Esophagus muscularis mucosa (tissue), 4 donors: ENCODE data around the gene FAM117B. TPM values are rescaled to one million over a fixed set of nuclear protein-coding genes. Genes with fewer than 3 reads are reported as not detected.
"Not testable (repeated sequence)": the region's sequence is repeated elsewhere in the genome, so short reads cannot be mapped to it uniquely, and the experiment has no call there.

Experiments used
- DNase-seq: peaks from one replicate; pipeline ENCODE4 v3.0.0-alpha.2; 2017; ENCODE audit errors: extremely low spot score
- H3K27ac ChIP-seq, 4 donors: fragments of 200-600 bp; sonication (generic); replicated peaks in 1 of 4; 1 replicate in 3 of 4; 2 replicates in 1 of 4; pipeline ENCODE4 v1.5.1; 2016 to 2019; ENCODE audit warnings: mild to moderate bottlenecking in 1 of 4
- H3K27me3 ChIP-seq, 4 donors: fragments of 200-600 bp; sonication (generic); one replicate each; pipeline versions ENCODE4 v1.5.1 to v1.6.0; 2016 to 2019
- H3K36me3 ChIP-seq, 4 donors: fragments of 200-600 bp; sonication (generic); one replicate each; pipeline ENCODE4 v1.5.1; 2016 to 2019
- H3K4me1 ChIP-seq, 4 donors: fragments of 200-600 bp; sonication (generic); one replicate each; pipeline ENCODE4 v1.5.1; 2016 to 2019
- H3K4me3 ChIP-seq, 4 donors: fragments of 200-600 bp; sonication (generic); 1 replicate in 2 of 4; 2 replicates in 2 of 4; pipeline ENCODE4 v1.5.1; 2016 to 2019; ENCODE audit warnings: mild to moderate bottlenecking in 4 of 4, moderate library complexity in 1 of 4
- H3K9me3 ChIP-seq, 4 donors: fragments of 200-600 bp; sonication (generic); 1 replicate in 3 of 4; 2 replicates in 1 of 4; pipeline ENCODE4 v1.5.1; 2016 to 2019
- CTCF ChIP-seq, 3 experiments: fragments of 200-600 bp in 2 of 3; fragments of 450-650 bp in 1 of 3; sonication (generic) in 2 of 3; IDR thresholded peaks; one replicate each; pipeline ENCODE4 v1.5.1; 2017 to 2019; ENCODE audit warnings: antibody characterized with exemption in 3 of 3, mild to moderate bottlenecking in 2 of 3, moderate library complexity in 1 of 3
- EP300 ChIP-seq: sonication (generic); formaldehyde crosslinking; IDR thresholded peaks from one replicate; pipeline ENCODE4 v1.6.1; 2017; ENCODE audit warnings: antibody characterized with exemption
- POLR2A ChIP-seq: fragments of 450-650 bp; IDR thresholded peaks from one replicate; pipeline ENCODE4 v1.6.1; 2017; ENCODE audit warnings: antibody characterized with exemption, moderate library complexity, mild to moderate bottlenecking, low read depth
- POLR2AphosphoS5 ChIP-seq, 2 donors: sonication (generic); formaldehyde crosslinking; IDR thresholded peaks; one replicate each; pipeline ENCODE4 v1.6.1; 2017; ENCODE audit warnings: antibody characterized with exemption in 2 of 2
- WGBS: methylation state at CpG from one replicate; pipeline ENCODE4 v1.1.5; 2018; 5-methylcytosine and 5-hydroxymethylcytosine counted together
- intact Hi-C: fragments of 100-400 bp; cut with DNase I; formaldehyde crosslinking; loops from one replicate; pipeline ENCODE4 v1.15.1; 2023
- total RNA-seq, 4 donors: library from RNA; depleted of rRNA; stranded (reverse); fragments of >200 nt; gene quantifications; one replicate each; pipeline versions ENCODE4 v1.1.0 to v1.2.1, GENCODE V29; 2016

Gene FAM117B
- total RNA-seq, 4 donors from 2014 or later, result 2.8 to 5.0 (median 4.2) TPM

- no peaks in the 10 kb centered on the region for H3K27me3 ChIP-seq
- no peak for DNase-seq
- WGBS, result 89% methylated on average over 2 of the region's 2 CpGs
Observed at GRCh38 chr2:202660796-202661195, 26.0 kb downstream of the FAM117B start.

DNA sequence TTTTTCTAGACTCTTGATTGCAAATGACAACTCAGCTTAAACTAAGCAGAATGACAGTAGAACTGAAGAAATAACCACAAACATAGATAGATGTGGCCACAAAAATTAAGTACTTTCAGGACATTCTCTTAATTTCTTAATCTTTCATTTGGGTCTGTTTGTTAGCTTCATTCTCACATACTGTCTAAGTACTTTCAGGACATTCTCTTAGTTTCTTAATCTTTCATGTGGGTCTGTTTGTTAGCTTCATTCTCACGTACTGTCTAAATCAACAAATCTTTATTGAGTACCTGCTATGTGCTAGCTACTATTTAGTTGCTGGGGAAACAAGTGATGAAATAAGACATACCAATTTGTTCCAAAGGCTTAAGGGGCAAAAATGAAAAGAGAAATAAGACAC, 35.1 kb downstream of the FAM117B start:
- Histone ChIP-seq H3K4me3 (no peak overlapping the region), H3K9me3 (no peaks in the 10 kb centered on the region), H3K27me3 (no peaks in the 10 kb centered on the region), H3K36me3 (no peaks in the 10 kb centered on the region), H3K4me1 (peaks cover 0 to 6% (median 5%) of the 10 kb centered on the region in 4 donors), H3K27ac (no peak overlapping the region)
- TF ChIP-seq CTCF (IDR thresholded peaks at IDR 0.05) (no peak), POLR2AphosphoS5 (IDR thresholded peaks at IDR 0.05) (no peak), EP300 (no peak), POLR2A (no peak)
- intact Hi-C loops, result no loop called here
- no peak for DNase-seq
- WGBS, result 97% methylated on average over 1 of the region's 1 CpG

More at GRCh38 chr2:202660796-202661195, 26.0 kb downstream of the FAM117B start:
- Histone ChIP-seq H3K27ac (no peak overlapping the region), H3K4me3 (no peak overlapping the region), H3K9me3 (no peaks in the 10 kb centered on the region), H3K36me3 (no peaks in the 10 kb centered on the region), H3K4me1 (peaks cover 0 to 2% (median under 1%) of the 10 kb centered on the region in 4 donors)
- intact Hi-C loops, result no loop called here
- no peak for TF ChIP-seq EP300
- no peak for TF ChIP-seq POLR2A
- no peak for TF ChIP-seq POLR2AphosphoS5 (IDR thresholded peaks at IDR 0.05)
- no peak for TF ChIP-seq CTCF (IDR thresholded peaks at IDR 0.05)

DNA sequence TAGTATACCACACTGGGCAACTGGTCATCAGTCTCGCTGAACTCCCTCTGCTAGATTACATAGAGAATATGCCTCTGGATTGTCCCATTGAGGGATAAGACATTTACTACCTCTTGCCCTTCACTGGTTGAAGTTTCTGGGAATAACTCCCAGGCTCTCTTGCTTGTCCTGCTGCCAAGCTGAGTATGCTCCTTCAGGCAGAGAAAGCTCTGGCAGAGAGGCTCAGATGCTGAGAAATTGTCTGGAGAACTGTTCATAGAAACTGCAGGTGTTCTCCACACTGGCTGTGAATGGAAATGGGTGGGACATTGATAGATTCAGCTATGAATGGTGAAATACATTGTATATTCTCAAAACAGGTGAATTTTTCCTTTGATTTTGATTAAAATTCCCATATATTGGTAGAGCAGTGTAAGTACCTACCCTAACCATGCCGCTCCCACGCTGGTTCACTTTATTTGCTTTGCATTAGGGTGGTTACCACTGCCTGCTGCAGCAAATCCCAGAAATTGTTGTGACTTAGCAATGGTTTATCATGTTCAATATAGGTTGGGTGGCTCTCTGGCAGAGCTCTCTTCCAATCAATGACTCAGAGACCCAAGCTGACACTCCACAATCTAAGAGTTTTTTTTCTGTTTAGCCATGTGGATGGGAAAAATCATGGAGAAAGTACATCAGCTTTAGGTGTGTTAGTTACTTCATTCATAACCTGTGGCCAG, 36.7 kb downstream of the FAM117B start:
- H3K36me3 ChIP-seq, result no peaks in the 10 kb centered on the region
- H3K4me3 ChIP-seq, result no peak overlapping the region
- no peak for DNase-seq
- 98% methylated on average over 3 of the region's 3 CpGs for WGBS
- no peaks in the 10 kb centered on the region for H3K9me3 ChIP-seq
- peaks cover 0 to 6% (median 5%) of the 10 kb centered on the region in 4 donors for H3K4me1 ChIP-seq
- no peak for TF ChIP-seq POLR2A
- no peak for TF ChIP-seq EP300
- TF ChIP-seq CTCF (IDR thresholded peaks at IDR 0.05), result no peak
- no peak for TF ChIP-seq POLR2AphosphoS5 (IDR thresholded peaks at IDR 0.05)
- intact Hi-C loops, result no loop called here
- no peak overlapping the region for H3K27ac ChIP-seq
- H3K27me3 ChIP-seq, result no peaks in the 10 kb centered on the region

DNA sequence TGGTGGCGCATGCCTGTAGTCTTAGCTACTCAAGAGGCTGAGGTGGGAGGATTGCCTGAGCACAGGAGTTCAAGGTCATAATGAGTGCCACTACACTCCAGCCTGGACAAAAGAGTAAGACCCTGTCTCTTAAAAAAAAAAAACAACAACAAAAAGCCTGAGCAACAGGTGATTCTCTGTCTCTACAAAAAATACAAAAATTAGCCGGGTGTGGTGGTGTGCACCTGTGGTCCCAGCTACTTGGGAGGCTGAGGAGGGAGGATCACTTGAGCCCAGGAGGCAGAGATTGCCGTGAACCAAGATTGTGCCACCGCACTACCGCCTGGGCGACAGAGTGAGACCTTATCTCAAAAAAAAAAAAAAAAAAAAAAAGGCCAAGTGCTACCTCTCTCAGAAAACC, 40.3 kb downstream of the FAM117B start:
- H3K4me3 ChIP-seq, H3K36me3 ChIP-seq, DNase-seq, H3K9me3 ChIP-seq, H3K4me1 ChIP-seq, H3K27me3 ChIP-seq, intact Hi-C loops, H3K27ac ChIP-seq: not testable (repeated sequence)
- WGBS, result 100% methylated on average over 6 of the region's 6 CpGs

DNA sequence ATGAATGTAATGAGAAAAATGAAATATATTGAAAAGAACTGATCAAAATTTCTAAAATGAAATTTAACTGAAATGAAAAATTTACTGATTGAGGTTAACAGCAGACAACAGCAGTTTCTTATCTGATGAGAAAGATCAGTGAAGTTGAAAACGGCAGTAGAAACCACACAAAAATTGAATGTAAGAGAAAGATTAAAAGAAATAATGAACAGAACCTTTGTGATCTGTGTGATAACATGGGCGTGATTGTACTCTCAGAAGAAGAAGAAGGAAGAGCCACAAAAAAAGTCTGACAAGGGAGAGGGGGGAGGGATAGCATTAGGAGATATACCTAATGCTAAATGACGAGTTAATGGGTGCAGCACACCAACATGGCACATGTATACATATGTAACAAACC, 45.2 kb downstream of the FAM117B start:
- Histone ChIP-seq H3K27me3 (no peaks in the 10 kb centered on the region), H3K9me3 (peaks cover 0 to 5% (median 2%) of the 10 kb centered on the region in 4 donors), H3K4me1 (no peaks in the 10 kb centered on the region), H3K4me3 (no peak overlapping the region), H3K27ac (no peak overlapping the region), H3K36me3 (no peaks in the 10 kb centered on the region)
- WGBS, result 94% methylated on average over 3 of the region's 3 CpGs
- DNase-seq, result no peak
- no peak for TF ChIP-seq POLR2A
- no peak for TF ChIP-seq POLR2AphosphoS5 (IDR thresholded peaks at IDR 0.05)
- TF ChIP-seq CTCF (IDR thresholded peaks at IDR 0.05), result no peak
- TF ChIP-seq EP300, result no peak
- intact Hi-C loops, result no loop called here
